ENCODE results near the gene PDIK1L. TPM values are rescaled to one million over a fixed set of nuclear protein-coding genes. Genes with fewer than 3 reads are reported as not detected.

Gene PDIK1L
- polyA plus RNA-seq, 1 donor (not counting 4 experiments of a cell fraction or from before 2014, with no cell fraction given) = 2.8 TPM

GRCh38 chr1:26125382-26125781 lies 13.8 kb downstream of the PDIK1L start:
- TF ChIP-seq EZH2 (IDR thresholded peaks at IDR 0.05; ENCODE audit: low read length) (no peak), CTCF (optimal IDR thresholded peaks at IDR 0.05 in 1 of 3, IDR thresholded peaks at IDR 0.05 in 1 of 3, conservative IDR thresholded peaks at IDR 0.05 in 1 of 3; ENCODE audit: extremely low read depth in 1 of 3, insufficient read depth in 2 of 3, low read length in 3 of 3) (no peak)
- no peaks in the 10 kb centered on the region for H3K27me3 ChIP-seq (ENCODE audit: control insufficient read depth, extremely low read depth, insufficient read depth, low read length)
- FAIRE-seq = no peak
- H3K9me3 ChIP-seq (ENCODE audit: control insufficient read depth, low read depth, low read length) = no peaks in the 10 kb centered on the region
- no peaks in the 10 kb centered on the region for H3K79me2 ChIP-seq (ENCODE audit: control insufficient read depth, insufficient read depth, low read length)
- no peak overlapping the region for H3K4me3 ChIP-seq (ENCODE audit: control insufficient read depth in 2 of 3, extremely low read depth in 1 of 3, insufficient read depth in 2 of 3, low read depth in 1 of 3, low read length in 3 of 3)
- H3K9me1 ChIP-seq (ENCODE audit: control insufficient read depth, extremely low read depth, insufficient read depth, low read length) = no peaks in the 10 kb centered on the region
- DNase-seq (ENCODE audit: low read depth, low spot score) = no peak
- dilution Hi-C loops (cut with MboI; ENCODE audit: extremely low pct_ligation_motif_present, low sequenced_read_pairs) = no loop called here
- no peak overlapping the region for H3K9ac ChIP-seq (ENCODE audit: control insufficient read depth, extremely low read depth, insufficient read depth, low read length)
- peaks cover 36% of the 10 kb centered on the region for H3K4me1 ChIP-seq (ENCODE audit: control insufficient read depth, extremely low read depth, insufficient read depth, low read length)
- H3K4me2 ChIP-seq (ENCODE audit: control insufficient read depth, extremely low read depth, insufficient read depth, low read depth, low read length) = no peak overlapping the region
- H3K36me3 ChIP-seq (ENCODE audit: control insufficient read depth in 2 of 2, extremely low read depth in 1 of 2, insufficient read depth in 2 of 2, low read length in 2 of 2) = no peaks in the 10 kb centered on the region
- no peak overlapping the region for H2AFZ ChIP-seq (ENCODE audit: control insufficient read depth, low read length)
- H3K27ac ChIP-seq (ENCODE audit: control insufficient read depth, insufficient read depth, low read length) = no peak overlapping the region
- no peaks in the 10 kb centered on the region for H4K20me1 ChIP-seq (ENCODE audit: control insufficient read depth, extremely low read depth, insufficient read depth, low read length)

GRCh38 chr1:26125946-26126320 lies 14.3 kb downstream of the PDIK1L start:
- DNase-seq (ENCODE audit: low read depth, low spot score) (no peak), FAIRE-seq (no peak)
- H3K36me3 ChIP-seq (ENCODE audit: control insufficient read depth in 2 of 2, extremely low read depth in 1 of 2, insufficient read depth in 2 of 2, low read length in 2 of 2) = no peaks in the 10 kb centered on the region
- H3K27me3 ChIP-seq (ENCODE audit: control insufficient read depth, extremely low read depth, insufficient read depth, low read length) = no peaks in the 10 kb centered on the region
- dilution Hi-C loops (cut with MboI; ENCODE audit: extremely low pct_ligation_motif_present, low sequenced_read_pairs) = no loop called here
- H2AFZ ChIP-seq (ENCODE audit: control insufficient read depth, low read length) = no peak overlapping the region
- peak overlapping the region; percentile 49 for H3K4me2 ChIP-seq (ENCODE audit: control insufficient read depth, extremely low read depth, insufficient read depth, low read depth, low read length)
- no peaks in the 10 kb centered on the region for H3K9me3 ChIP-seq (ENCODE audit: control insufficient read depth, low read depth, low read length)
- H4K20me1 ChIP-seq (ENCODE audit: control insufficient read depth, extremely low read depth, insufficient read depth, low read length) = no peaks in the 10 kb centered on the region
- peak overlapping the region; percentile 45 for H3K9ac ChIP-seq (ENCODE audit: control insufficient read depth, extremely low read depth, insufficient read depth, low read length)
- no peak overlapping the region for H3K4me3 ChIP-seq (ENCODE audit: control insufficient read depth in 2 of 3, extremely low read depth in 1 of 3, insufficient read depth in 2 of 3, low read depth in 1 of 3, low read length in 3 of 3)
- peaks cover 36% of the 10 kb centered on the region for H3K4me1 ChIP-seq (ENCODE audit: control insufficient read depth, extremely low read depth, insufficient read depth, low read length)
- no peak for TF ChIP-seq EZH2 (IDR thresholded peaks at IDR 0.05; ENCODE audit: low read length)
- no peak for TF ChIP-seq CTCF (optimal IDR thresholded peaks at IDR 0.05 in 1 of 3, IDR thresholded peaks at IDR 0.05 in 1 of 3, conservative IDR thresholded peaks at IDR 0.05 in 1 of 3; ENCODE audit: extremely low read depth in 1 of 3, insufficient read depth in 2 of 3, low read length in 3 of 3)
- H3K9me1 ChIP-seq (ENCODE audit: control insufficient read depth, extremely low read depth, insufficient read depth, low read length) = no peaks in the 10 kb centered on the region
- no peaks in the 10 kb centered on the region for H3K79me2 ChIP-seq (ENCODE audit: control insufficient read depth, insufficient read depth, low read length)
- H3K27ac ChIP-seq (ENCODE audit: control insufficient read depth, insufficient read depth, low read length) = peak overlapping the region; percentile 77

Measured in keratinocyte (primary cell).